DMS153 (cell line): Measurements from ENCODE around the gene TRPC4AP.

Experiments used
- DNase-seq: peaks from one replicate; lab custom pipeline; 2025; lab: John Stamatoyannopoulos, UW

TRPC4AP gene

DNA sequence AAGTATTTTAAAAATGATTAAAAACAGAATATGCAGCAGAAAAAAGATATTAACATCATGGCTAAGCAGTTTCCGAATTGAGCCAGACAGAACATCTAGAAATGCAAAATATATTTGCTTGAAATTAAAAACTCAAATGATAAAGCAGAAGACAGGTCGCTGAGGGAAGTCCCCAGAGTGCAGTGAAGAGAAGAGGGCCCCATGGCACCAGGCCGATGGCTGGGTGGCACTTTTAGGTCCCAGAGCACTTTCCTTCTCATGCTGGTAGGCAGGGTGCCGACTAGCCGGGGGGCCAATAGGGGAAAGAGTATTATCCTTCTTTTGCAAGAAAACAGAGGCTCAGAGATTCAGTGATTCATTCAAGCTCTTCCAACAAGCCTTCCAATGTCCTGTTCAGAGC, 78.1 kb downstream of the TRPC4AP start:
- DNase-seq: no peak

DNA sequence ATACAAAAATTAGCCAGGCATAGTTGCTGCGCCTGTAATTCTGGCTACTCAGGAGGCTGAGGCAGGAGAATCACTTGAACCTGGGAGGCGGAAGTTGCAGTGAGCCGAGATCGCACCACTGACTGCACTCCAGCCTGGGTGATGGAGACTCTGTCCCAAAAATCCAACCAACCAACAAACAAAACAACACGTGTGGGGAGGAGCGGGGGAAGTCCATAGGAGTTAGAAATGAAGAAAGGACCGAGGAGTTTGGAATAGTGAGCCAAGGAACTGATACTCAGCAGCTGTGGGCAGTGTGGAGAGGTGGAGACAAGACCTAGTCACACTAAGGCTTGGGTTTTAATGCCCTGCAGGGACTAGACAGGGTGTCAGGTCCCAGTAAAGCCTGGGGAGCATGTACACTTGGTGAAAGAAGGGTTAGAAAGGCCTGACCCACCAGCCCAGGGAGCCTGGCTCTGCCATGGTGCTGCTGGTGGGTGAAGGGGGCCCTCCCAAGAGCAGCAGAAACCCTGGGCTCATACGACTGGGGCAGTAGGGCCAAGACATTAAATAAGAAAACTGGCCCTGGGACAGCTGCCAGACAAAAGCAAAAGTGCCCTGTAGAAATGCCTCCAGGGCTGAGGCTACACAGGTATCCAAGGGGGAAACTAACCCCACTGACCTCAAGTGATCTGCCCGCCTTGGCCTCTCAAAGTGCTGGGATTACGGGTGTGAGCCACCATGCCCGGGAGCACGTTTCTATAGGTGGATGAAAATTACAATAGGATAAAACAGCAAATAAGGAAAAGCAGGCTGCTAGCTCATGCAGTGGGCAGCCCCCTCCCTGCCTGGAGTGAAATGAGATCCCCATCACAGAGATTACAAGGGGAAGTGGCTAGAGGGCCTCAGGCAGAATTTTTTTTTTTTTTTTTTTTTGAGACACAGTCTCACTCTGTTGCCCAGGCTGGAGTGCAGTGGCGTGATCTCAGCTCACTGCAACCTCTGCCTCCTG, 78.9 kb downstream of the TRPC4AP start:
- no peak for DNase-seq

DNA sequence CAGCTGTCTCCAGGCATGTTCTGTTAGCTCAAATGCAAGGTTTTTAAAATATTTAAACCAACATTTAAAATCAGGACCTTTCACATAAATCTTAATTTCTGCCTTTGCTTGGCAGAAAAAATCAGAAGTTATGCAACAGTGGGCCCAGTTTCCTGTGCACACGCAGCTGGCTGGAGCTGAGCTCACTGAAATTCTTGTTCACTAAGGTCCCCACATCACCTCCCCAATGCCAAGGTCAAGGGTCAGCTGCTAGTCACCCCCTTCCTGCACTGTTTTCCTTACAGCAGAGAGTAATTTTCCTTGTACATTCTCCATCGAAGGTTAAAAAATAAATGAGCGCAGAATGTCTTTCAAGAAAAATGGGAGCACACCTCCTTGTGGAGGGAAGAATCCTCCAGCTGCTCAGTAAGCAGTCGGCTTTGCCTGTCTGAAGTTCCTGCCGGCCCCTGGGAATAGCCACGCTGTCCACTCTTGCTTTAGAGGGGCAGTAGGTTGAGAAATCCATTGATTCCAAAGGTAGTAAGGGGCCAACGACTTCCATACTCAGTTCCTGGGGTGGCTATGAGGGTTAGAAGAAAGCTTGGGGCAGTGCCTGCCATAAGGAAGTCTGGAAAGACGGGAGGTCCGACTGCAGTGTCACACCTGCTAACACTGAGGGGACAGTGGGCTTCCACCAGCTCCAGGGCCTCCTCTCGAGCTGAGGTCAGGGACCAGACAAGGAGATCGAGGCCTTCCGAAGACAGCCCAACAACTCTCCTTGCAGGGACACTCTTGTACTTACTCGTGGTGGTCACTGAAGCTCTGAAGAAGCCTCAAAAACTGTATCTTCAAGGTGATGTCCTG, 80.2 kb downstream of the TRPC4AP start:
- no peak for DNase-seq

DNA sequence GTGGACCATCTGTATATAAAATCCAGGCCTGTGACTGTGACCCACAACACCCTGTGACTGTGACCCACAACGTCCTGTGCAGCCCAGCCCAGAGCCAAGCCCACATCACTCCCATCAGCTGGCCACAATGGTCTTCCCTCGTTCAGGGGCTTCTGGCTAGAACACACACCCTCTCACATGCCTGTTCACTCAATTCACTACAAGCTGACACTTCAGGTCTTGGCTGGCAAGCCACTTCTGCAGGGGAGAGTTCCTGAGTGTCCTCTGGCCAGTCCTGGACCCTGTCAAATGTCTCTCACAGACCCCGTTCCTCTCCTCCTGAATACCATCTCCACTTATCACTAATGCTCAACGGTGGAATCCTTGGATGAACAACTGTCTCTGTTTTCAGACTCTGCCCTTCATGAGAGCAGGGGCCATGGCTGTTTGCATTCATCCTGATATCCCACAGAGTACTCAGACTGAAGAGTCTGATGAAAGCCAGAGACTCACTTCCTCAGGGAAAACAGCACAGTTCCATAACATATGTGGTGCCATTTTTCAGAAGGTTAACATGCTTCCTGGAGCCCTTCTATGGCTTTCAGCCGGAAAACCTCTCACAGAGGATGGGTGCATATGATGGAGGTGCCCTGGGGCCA, 80.9 kb downstream of the TRPC4AP start:
- no peak for DNase-seq

DNA sequence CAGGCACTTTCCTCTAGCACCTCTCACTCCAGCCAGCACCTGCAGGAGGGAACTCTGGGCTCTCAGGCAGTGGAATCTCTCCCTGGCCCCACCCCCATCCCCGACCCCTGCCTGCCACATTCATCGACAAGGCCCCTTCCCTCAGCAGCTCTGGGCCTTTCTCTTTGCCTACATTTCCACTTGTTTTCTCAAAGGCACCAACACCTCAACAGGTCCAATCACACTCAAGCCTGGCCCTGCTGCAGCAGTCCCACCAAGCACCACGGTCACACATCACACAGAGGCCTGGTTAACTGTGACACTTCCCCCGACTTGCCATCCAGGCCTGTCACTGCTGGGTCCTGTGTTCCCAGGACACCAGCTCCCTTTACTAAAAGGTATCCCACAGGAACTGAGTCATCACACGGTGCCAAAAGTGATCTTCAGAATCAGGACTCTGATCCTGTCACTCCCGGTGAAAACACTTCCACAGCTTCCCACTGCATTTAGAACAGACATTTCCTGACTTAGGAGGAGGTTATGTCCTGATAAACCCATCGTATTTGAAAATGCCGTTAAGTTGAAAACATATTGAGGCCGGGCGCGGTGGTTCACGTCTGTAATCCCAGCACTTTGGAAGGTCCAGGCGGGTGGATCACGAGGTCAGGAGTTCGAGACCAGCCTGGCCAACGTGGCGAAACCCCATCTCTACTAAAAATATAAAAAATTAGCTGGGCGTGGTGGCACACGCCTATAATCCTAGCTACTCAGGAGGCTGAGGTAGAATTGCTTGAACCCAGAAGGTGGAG, 82.0 kb downstream of the TRPC4AP start:
- no peak for DNase-seq

DNA sequence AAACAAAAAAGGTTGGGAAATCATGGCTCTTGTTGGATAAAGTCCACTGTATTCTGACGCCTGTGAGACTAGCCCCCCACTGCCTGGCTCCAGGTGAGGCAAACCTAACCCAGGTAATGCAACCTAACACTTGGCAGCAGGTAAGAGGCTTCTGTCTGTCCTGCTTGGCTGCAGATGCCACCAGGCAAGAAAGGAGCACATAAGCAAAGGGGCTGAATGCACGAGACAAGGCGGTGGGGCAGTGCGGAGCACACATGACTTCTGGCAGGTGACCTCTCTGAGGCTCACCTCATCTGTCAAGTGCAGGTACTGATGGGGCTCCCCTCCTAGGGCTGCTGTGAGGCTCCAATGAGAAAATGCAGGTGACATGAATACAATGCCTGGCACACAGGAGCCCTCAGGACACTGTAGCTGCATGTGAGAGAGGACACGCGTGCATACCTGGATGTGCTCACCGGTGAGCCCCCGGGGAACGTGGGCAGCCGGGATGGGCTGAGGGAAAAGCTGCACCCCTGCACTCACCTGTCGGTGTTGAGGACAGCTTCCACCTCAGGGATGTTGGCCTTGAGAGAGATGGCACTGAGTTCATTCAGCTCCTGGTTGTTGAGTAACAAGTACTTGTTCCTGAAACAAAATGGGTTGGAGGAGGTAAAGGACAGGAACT, 82.8 kb downstream of the TRPC4AP start:
- no peak for DNase-seq

DNA sequence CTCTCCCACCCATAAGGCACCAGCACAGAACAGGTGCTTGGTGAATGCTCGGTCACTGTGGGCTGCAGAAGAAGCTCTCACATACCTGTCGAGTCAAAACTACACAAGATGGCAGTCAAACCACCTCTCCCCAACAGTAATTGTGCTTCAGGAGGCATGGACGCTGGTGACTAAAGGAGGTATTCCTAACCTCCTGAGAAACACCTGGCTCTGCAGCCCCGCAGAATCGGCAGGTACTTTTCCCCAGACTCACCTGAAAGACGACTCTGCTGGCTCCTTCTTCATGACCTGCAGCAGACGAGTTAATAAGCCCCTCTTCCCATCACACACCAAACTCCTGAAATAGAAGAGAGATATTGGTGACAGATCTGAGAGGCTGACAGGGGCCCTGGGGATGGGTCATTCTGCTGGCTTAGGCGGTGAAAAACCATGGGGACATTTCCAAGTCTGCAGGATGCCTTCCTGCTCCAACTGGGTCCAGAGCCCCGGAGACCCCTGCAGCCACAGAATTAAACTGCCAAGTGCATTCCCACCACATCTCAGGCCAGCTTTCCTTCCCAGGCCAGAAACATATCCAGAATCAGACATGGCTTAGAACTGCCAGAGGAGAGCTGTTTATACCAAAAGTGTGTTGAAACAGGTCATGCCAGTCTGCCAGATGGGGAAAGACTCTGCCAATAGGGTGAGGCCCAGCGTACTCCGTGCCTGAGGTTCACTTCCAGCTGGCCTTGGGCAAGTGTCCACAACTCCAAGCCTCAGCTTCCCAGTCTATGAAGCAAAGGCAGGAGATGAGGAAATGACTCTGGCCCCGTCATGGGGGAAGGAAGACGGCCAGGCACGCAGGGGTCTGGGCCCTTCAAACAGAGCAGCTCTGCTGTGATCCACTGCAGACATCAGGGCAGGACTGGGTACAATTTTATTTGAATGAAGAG, 83.9 kb downstream of the TRPC4AP start:
- DNase-seq: no peak

DNA sequence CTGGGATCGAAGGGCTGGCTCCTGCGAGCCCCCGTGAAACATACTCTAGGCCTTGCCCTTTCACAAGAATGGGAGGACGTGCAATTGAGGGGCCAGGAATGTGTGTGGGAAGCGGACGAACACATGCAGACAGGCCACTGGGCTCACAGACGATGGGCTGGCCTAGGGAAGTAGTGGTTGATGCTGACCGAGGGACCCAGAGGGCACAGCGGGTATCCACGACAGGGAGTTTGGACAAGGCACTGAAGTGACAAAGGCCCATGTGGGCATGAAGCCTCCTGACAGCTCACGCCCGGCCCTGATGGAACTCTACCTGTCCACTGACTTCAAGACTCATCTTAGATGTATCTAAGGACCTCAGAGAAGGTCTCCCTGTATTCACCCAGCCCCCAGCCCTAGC, 84.7 kb downstream of the TRPC4AP start:
- DNase-seq: no peak

DNA sequence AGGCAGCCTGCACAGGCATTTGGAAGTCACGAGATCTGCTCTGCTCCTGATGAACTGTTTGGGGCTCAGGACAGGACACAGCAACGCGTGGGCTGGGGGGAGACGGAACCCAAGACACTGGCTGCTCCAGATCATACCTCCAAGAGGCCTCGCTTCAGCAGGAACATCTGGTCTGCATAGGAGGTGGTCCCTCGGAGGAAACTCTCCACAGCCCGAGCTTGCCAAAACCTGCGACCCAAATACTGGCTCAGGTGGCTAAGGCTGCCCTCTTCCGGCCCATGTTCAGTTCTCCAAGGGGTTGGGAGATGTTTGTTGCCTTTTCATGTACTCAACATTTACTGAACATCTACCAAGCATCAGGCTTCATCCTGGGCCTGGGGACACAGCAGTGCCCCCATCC, 85.2 kb downstream of the TRPC4AP start:
- no peak for DNase-seq

DNA sequence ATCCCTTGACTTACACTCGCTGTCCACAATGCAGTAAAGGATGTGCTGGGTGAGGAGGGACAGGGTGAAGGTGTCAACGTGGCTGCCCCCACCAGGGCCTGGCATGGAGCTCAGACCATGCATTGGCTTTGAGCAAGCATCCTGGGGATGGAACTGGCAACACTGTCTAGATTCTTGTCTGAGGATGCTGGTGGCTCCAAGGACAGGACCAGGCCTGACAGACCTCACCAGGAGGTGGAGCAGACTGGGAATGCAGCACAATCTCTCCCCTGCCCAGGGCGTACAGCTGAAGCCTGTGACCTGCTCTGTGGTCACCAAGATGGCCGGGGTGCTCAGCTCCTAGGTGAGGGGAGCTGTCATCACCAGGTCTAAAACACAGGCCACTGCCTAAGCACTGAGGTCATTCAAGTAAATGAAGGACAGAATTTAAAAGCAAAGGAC, 86.1 kb downstream of the TRPC4AP start:
- no peak for DNase-seq

DNA sequence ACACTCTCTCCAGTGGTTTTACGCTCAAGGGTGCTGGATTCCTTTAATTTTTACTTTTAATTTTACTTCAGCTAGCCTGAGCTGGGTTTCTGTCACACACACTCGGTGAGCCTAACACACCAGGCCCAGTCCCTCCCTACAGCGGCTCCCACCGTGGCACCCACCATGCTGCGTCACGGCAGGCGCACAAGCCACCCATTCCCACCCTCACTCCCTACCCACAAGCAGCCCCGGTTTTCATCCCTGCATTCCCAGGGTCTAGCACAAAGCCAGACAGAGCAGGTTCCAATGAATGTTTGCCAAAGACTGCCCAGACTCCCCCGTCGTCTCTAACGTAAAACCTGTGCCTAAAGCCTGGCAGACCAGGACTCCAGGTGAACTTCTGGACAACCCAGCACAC, 86.6 kb downstream of the TRPC4AP start:
- DNase-seq: no peak

DNA sequence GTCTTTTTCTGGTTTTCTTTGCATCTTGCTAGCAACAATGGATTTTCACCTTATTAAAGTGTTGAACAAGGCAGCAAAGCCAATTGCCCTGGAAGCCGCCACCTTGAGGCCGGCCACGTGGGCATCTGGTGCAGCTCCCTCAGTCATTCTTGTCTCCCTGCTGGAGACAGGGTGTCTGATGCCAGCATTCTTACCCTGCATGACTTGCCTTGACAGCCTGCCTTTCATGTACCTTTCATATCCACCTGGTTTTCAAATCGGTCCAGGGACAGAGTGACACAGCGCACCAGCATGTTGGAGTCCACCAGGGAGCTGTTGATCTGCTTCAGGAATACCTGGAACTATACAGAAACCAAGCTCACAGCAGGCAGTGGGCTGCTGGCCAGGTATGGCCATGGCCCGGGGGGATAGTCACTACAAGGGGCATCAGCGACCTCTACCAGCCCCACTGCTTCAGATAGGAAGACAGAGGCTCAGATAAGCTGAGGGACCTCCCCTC, 87.1 kb downstream of the TRPC4AP start:
- no peak for DNase-seq

DNA sequence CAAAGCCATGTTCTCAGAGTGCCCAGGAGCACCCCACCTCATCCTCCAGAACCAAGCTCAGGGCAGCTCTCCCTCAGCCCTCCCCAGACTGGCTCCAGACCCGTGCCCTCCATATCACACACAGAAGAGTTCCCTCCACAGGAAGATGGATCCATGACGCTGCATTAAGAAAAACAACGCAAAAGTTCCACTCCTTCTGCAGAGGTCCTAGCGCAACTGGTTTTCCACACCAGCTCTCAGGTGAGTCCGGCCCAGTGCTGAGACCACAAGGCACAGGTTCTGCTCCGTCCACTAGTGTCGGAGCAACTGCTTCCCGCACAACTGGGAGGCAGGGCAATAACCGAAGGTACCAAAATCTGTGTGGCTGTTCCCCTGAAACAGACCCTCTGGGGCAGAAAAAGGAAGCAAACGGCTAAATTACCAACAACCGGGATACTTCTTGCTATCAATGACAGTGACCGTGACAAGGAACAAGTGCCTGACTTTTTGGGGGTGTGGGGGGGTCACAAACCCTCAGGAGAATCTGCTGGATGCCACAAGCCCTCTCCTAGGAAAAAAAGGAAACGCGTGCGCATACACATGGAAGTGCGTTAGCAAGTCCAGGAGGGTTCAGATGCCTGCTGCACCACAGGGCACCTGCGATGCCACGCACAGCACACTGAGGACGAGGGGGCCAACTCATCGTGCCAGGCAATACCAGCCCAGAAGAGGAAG, 87.7 kb downstream of the TRPC4AP start:
- DNase-seq: no peak

DNA sequence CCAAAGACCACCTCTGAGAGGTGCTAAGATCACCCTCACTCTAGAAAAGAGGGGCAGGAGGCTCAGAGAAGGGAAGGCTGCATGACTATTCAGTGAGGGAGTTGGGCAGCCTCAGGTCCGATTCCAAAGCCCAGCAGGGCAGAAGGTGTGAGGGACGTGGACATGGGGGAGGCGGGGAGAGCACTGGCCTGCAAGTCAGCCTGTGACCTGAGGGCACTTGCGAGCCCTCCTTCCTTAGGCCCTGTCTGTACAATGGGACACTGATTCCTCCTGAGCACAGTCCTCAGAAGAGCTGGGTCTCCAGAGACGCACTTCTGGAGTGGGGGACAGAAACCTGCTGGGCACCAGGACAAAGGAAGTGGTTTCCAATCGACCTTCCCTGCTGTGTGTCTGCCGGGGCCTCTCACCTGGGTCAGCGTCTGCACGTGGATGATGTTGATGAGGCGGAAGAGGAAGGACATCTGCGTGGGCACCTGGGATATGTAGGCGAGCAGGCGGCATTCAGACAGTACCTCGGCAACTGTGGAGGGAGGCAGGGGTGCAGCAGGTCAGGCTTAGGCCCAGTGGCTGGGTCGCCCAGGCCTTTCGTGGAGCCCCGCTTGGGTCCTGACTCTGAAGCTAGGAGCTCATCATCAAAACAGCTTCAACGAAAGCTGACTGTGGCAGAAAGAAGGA, 88.4 kb downstream of the TRPC4AP start:
- DNase-seq: no peak

DNA sequence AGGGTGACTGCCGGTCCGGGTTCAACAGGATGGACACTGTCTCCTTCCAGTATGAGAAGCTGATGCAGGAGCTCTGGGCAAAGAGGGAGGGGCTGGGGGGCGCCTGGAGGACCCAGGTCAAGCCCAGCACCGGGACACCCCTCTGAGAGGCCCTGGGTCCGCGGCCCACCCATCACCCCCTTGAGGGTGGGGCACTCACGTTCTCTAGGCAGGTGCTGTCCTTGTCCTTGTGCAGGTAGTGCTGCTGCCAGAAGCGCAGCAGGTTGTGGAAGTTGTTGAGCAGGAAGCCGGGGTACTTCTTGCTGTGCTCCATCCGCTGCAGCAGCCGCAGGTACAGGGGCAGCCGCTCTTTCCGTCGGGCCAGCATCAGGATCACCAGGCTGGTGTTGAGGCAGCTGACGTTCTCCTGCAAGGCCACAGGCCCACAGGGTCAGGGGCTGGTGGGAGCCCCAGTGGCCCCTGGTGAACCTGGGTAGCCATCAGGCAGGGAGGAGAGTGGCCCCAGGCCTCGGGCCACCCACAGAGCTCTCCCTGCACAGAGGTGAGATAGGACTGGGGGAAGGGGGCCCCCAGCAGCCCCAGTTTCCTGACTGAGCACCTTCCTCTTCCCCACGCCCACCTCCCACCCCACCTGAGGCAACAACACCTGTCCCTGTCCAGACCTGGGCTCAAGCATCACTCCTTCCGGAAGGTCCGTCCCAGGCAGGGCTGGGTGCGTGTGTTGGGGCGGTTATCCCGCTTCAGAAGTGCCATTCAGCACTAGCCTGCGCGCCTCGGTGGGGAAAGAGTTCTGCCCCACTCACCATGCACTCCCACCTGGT, 89.2 kb downstream of the TRPC4AP start:
- no peak for DNase-seq

DNA sequence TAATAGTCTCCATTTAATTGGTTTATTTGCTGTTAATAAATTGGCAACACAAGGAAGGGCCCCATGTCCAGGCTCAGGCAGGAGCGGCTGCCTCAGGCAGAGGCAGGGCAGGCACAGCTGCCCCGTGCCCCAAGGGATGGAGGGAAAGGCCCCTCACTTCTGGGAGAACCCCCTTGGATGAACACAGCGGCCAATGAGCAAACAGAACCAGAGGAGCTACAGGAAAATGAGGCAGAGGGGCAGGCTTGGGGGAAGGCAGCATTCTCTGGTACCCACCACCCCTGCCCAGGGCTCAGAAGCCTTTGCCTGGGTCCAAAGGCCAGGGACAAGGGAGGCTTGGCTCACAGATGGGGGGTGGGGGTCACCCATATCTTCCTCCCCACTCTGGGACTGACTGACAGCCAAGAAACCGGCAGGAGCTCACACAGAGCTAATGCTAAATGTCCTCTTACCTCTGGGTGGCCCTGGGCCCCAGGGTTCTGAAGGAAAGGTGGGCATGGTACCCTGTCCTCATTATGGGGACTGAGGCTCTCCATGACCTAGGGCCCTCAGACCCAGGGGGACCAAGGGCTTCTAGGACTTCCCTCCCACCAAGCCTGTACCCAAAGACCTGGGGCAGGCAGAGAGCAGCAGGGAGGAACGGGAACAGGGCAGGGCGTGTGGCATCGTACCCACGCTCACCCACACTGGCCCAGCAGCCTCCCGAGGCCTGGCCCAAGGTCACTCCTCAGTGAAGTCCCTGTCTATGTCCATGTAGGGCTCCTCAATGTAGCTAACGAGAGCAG, 90.0 kb downstream of the TRPC4AP start:
- no peak for DNase-seq
